ENCODE results near the gene SIGLEC12.
"Not testable (repeated sequence)": the region's sequence is repeated elsewhere in the genome, so short reads cannot be mapped to it uniquely, and the experiment has no call there.

Gene SIGLEC12

DNA sequence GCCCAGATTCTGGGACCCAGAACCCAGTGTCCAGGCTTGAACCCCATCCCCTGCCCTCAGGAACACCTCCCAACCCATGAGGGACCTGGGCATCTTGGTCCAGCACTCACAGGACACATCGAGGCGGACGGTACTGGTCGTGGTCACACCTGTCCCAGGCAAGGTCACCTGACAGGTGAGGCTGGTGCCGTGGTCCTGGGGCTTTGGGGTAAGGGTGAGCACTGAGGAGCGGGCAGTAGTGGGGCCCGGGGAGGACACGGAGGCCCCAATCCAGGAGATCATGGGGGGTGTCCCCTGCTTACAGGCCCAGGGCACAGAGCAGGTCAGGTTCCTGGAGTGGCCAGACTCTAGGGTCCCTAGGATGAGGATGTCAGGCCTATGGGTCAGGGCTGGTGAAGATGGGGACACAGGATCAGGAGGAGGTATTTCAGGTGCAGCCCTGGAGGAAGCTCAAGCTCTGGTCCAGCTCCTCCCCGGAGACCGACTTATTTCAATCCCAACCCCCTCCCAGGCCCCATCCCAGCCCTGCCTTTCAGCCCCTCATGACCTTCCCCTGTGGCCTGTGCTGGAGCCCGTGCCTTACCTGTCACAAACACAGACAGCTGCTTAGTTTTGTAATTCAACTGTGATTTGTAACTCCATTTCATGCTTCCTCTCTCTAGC is 44.1 kb downstream of the SIGLEC12 start:
- no peak for DNase-seq

DNA sequence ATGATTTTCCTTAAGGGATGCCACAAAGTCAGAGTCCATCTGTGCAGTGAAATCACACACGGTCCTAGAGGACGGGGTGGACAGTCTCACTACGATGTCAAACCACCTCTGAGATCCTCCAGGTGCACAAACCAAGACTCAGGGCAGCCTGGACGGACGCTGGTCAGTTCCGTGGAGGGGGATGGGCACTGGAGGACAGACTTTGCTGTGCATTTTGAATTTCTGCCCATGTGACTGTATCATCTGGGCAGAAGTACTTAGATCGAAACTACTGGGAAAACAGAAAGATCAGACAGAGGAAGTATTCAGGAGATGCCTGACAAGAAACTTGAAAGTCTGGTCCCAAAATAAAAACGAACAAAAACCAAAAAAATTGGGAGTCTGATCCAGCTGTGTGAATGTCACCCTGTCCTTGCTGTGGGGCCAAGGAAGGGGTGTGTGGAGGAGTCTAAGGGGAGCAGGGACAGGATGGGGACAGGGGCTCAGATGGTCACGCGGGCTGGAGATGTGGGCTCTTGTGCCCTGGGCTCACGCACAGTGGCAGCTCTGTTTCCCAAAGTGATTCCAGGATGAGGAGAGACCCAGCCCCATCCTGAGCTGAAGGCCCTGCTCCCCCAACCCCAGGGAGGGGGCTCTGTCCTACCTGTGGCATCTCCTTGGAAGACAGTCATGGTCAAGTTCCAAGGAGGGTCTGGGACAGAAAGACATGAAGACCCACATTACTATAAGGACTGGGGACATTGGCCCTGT is 44.9 kb downstream of the SIGLEC12 start:
- DNase-seq, result no peak

GRCh38 chr19:51450730-51451307 is 50.8 kb downstream of the SIGLEC12 start:
- DNase-seq, result no peak

DNA sequence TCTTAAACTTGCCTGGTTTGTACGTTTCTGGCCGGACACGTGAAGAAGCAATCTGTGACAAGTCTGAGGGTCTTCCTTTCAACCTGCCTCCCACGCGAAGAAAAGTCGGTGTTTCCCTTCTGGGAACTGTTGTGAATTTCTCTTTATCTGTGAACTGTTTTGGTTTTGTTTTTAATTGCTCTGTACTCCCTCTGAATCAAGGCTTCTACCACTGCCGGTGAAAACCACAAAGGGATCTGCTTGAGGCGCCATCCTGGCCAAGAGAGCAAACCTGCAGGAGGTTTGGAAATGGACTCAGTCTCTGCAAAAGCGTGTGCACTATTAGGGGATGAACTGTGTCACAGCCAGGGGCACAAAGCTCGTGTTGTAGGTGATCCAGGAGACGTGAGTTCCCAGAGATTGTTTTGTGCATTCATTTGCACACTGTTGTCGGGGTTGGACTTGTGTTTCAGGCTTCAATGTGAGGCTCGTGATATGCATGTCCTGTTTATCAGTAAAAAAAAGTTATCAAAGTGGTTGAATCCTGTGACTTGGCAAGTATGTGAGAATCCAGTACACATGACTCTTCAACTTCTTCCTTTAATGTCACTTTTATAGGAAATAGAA is 53.1 kb downstream of the SIGLEC12 start:
- no peak for DNase-seq

DNA sequence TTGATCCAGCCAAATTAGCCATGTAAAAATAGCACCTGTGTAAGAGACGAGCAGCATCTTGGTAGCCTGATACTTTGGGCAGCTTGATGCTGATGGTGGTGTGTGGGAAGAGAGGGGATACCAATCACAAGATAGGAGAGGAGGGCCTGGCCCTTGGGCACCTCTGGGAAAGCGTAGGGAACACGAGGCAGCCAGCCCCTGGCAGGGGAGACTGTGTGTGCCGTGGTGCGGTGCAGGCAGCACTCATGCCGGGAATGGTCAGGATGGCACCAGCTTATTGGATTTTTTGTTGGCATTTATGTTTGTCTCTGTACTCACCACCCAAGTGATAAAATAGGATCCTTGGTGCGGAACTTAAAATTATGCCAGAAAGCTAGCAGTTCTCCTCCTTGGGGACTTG is 53.6 kb downstream of the SIGLEC12 start:
- no peak for DNase-seq

DNA sequence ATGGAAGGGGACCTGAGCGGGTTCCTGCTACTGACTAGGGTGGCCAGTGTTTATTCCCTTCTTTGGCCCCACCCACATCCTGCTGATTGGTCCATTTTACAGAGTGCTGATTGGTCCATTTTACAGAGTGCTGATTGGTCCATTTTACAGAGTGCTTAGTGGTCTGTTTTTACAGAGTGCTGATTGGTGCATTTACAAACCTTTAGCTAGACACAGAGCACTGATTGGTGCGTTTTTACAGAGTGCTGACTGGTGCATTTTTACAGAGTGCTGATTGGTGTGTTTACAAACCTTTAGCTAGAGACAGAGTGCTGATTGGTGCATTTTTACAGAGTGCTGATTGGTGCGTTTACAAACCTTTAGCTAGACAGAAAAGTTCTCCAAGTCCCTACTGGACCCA is 54.1 kb downstream of the SIGLEC12 start:
- not testable (repeated sequence) for DNase-seq

- no peak for DNase-seq
Measured at GRCh38 chr19:51441410-51442390, 59.9 kb downstream of the SIGLEC12 start.
